Measurements from ENCODE around the gene SAMD4A.

Gene SAMD4A

DNA sequence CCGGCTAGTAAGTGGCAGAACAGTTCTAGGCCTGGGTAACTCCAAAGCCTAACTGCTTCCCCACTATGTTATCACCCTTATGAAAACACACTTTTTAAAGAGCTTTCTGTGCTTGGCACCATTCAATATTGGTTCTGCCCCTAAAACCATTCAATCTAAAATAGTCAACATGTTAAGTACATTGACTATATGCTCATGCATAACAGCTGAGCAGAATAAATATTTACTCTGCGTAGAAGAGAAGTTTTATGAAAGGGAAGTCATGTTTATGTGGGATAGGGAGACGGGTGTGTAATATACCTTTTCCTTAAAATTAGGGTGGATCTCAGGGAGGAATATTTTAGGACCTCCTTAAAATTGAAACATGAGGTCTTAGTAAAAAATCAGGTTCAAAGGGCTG lies 80.5 kb downstream of the SAMD4A start:
- TF ChIP-seq ZBTB7A (IDR thresholded peaks at IDR 0.05; ENCODE audit: low read depth) (no peak), TEAD4 (IDR thresholded peaks at IDR 0.05) (no peak), TCF12 (IDR thresholded peaks at IDR 0.05; ENCODE audit: low read depth) (no peak), NFIC (IDR thresholded peaks at IDR 0.05) (no peak), CEBPB (IDR thresholded peaks at IDR 0.05) (no peak), CREB1 (IDR thresholded peaks at IDR 0.05; ENCODE audit: low read depth) (no peak), EP300 (IDR thresholded peaks at IDR 0.05; ENCODE audit: borderline replicate concordance) (no peak), RAD21 (IDR thresholded peaks at IDR 0.05; ENCODE audit: low read depth) (no peak), TAF1 (IDR thresholded peaks at IDR 0.05; ENCODE audit: low read depth) (no peak), EGR1 (IDR thresholded peaks at IDR 0.05) (no peak), YY1 (IDR thresholded peaks at IDR 0.05; ENCODE audit: low read depth) (no peak), FOXM1 (IDR thresholded peaks at IDR 0.05; ENCODE audit: borderline replicate concordance, low read depth) (no peak)
- TF ChIP-seq, protein P1, sequence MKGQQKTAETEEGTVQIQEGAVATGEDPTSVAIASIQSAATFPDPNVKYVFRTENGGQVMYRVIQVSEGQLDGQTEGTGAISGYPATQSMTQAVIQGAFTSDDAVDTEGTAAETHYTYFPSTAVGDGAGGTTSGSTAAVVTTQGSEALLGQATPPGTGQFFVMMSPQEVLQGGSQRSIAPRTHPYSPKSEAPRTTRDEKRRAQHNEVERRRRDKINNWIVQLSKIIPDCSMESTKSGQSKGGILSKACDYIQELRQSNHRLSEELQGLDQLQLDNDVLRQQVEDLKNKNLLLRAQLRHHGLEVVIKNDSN (IDR thresholded peaks at IDR 0.05): no peak
- TF ChIP-seq, protein P2, sequence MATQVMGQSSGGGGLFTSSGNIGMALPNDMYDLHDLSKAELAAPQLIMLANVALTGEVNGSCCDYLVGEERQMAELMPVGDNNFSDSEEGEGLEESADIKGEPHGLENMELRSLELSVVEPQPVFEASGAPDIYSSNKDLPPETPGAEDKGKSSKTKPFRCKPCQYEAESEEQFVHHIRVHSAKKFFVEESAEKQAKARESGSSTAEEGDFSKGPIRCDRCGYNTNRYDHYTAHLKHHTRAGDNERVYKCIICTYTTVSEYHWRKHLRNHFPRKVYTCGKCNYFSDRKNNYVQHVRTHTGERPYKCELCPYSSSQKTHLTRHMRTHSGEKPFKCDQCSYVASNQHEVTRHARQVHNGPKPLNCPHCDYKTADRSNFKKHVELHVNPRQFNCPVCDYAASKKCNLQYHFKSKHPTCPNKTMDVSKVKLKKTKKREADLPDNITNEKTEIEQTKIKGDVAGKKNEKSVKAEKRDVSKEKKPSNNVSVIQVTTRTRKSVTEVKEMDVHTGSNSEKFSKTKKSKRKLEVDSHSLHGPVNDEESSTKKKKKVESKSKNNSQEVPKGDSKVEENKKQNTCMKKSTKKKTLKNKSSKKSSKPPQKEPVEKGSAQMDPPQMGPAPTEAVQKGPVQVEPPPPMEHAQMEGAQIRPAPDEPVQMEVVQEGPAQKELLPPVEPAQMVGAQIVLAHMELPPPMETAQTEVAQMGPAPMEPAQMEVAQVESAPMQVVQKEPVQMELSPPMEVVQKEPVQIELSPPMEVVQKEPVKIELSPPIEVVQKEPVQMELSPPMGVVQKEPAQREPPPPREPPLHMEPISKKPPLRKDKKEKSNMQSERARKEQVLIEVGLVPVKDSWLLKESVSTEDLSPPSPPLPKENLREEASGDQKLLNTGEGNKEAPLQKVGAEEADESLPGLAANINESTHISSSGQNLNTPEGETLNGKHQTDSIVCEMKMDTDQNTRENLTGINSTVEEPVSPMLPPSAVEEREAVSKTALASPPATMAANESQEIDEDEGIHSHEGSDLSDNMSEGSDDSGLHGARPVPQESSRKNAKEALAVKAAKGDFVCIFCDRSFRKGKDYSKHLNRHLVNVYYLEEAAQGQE (IDR thresholded peaks at IDR 0.05; ENCODE audit: low read depth): no peak
- TF ChIP-seq, protein P3, sequence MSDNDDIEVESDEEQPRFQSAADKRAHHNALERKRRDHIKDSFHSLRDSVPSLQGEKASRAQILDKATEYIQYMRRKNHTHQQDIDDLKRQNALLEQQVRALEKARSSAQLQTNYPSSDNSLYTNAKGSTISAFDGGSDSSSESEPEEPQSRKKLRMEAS (IDR thresholded peaks at IDR 0.05): no peak

DNA sequence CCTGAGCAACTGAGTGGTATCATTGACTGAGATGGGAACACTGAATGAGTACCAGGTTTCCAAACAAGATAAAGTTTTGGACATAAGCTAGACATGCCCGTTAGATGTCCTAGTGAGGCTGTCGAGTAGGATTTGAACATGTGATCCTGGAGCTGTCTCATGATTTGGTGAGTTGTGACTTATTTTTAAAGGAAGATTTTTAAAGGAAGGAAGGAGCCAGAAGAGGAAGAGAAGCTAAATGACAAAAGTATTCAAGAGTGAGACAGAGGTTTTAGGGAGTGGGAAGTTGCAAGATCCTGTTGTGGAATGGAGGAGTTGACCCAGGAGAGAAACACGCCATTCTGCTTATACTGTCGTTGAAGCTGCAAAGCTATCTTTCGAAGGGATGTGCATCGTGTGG lies 82.1 kb downstream of the SAMD4A start:
- TF ChIP-seq TAF1 (IDR thresholded peaks at IDR 0.05; ENCODE audit: low read depth): no peak
- TF ChIP-seq, protein P2 (IDR thresholded peaks at IDR 0.05; ENCODE audit: low read depth): no peak
- TF ChIP-seq, protein P3 (IDR thresholded peaks at IDR 0.05): no peak
- no peak for TF ChIP-seq YY1 (IDR thresholded peaks at IDR 0.05; ENCODE audit: low read depth)
- TF ChIP-seq CREB1 (IDR thresholded peaks at IDR 0.05; ENCODE audit: low read depth): no peak
- no peak for TF ChIP-seq EGR1 (IDR thresholded peaks at IDR 0.05)
- no peak for TF ChIP-seq ZBTB7A (IDR thresholded peaks at IDR 0.05; ENCODE audit: low read depth)
- no peak for TF ChIP-seq NFIC (IDR thresholded peaks at IDR 0.05)
- TF ChIP-seq FOXM1 (IDR thresholded peaks at IDR 0.05; ENCODE audit: borderline replicate concordance, low read depth): no peak
- no peak for TF ChIP-seq EP300 (IDR thresholded peaks at IDR 0.05; ENCODE audit: borderline replicate concordance)
- TF ChIP-seq, protein P1 (IDR thresholded peaks at IDR 0.05): no peak
- no peak for TF ChIP-seq TCF12 (IDR thresholded peaks at IDR 0.05; ENCODE audit: low read depth)
- no peak for TF ChIP-seq RAD21 (IDR thresholded peaks at IDR 0.05; ENCODE audit: low read depth)
- TF ChIP-seq CEBPB (IDR thresholded peaks at IDR 0.05): no peak
- no peak for TF ChIP-seq TEAD4 (IDR thresholded peaks at IDR 0.05)

DNA sequence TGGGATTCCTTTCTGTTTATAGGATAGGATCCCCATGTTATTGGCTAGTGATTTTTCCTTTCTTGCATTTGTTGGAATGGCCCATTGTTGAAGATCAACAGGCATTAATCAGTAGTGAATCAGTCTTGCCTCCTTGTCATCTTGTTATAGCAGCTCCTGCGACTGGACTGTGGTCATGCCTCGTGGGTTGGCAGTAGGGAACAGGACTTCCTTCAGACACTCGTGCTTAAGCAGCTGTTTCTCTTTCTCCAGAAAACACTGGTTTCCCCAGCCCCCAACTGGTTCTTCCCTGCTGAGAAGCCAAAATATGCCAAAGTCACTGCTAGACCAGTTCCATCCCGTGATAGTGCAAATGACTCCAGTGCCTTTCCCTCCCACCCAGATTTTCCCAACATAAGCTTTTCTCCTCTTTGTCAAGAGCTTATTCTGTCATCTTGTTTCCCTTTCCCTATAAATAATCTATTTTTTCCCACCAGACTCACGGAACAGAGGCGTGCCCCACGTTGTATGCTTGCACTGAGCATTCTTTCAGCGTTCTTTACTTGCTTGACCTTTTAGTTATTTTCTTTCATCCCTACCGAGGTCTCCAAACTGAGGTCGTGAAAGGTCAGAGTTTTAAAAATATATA lies 83.5 kb downstream of the SAMD4A start:
- TF ChIP-seq, protein P1 (IDR thresholded peaks at IDR 0.05): no peak
- TF ChIP-seq, protein P3 (IDR thresholded peaks at IDR 0.05): peak; percentile 64
- TF ChIP-seq NFIC (IDR thresholded peaks at IDR 0.05) (peak; percentile 11; the same call in 1 of the 2 replicates), TAF1 (IDR thresholded peaks at IDR 0.05; ENCODE audit: low read depth) (no peak), TCF12 (IDR thresholded peaks at IDR 0.05; ENCODE audit: low read depth) (0 out of 2 replicates have a peak, but pooled peaks have one; percentile 49)
- TF ChIP-seq, protein P2 (IDR thresholded peaks at IDR 0.05; ENCODE audit: low read depth): no peak

DNA sequence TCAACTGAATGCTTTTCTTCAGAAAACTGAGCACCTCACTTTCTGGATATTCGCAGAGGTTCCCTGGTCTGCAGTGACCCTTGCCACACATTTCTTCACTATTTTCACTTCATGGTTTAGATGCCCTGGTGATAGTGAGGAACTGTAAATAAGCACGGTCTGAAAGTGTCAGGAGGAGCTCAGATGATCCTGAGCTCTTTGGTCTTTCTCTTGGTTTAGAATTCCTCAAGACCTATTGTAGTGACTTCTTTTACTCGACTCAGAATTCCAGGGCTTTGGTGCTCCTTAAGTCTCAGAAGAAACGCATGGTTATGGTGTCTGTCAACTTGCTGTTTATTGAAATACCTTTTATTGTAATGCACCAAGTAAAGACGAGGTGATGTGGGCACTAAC lies 84.0 kb downstream of the SAMD4A start:
- TF ChIP-seq, protein P2 (IDR thresholded peaks at IDR 0.05; ENCODE audit: low read depth): no peak
- no peak for TF ChIP-seq TCF12 (IDR thresholded peaks at IDR 0.05; ENCODE audit: low read depth)
- TF ChIP-seq NFIC (IDR thresholded peaks at IDR 0.05): no peak
- no peak for TF ChIP-seq YY1 (IDR thresholded peaks at IDR 0.05; ENCODE audit: low read depth)
- TF ChIP-seq TEAD4 (IDR thresholded peaks at IDR 0.05): no peak
- TF ChIP-seq EGR1 (IDR thresholded peaks at IDR 0.05): no peak
- no peak for TF ChIP-seq CEBPB (IDR thresholded peaks at IDR 0.05)
- no peak for TF ChIP-seq RAD21 (IDR thresholded peaks at IDR 0.05; ENCODE audit: low read depth)
- TF ChIP-seq CREB1 (IDR thresholded peaks at IDR 0.05; ENCODE audit: low read depth): no peak
- TF ChIP-seq ZBTB7A (IDR thresholded peaks at IDR 0.05; ENCODE audit: low read depth): no peak

All from Ishikawa (cell line).